Activated CD8-positive, alpha-beta memory T cell treated with anti-CD3 and anti-CD28 coated beads for 36 hours (primary cell): ENCODE results near the gene HIPK1. TPM values are rescaled to one million over a fixed set of nuclear protein-coding genes. Genes with fewer than 3 reads are reported as not detected.

Source experiments
- CTCF ChIA-PET: fragments of 350-600 bp; sonication (Branson Sonifier 250); formaldehyde crosslinking; loops from one replicate; lab custom pipeline; 2021; ENCODE audit warnings: antibody characterized with exemption; lab: Charles Lee
- POLR2A ChIA-PET: fragments of 350-600 bp; sonication (Branson Sonifier 250); formaldehyde crosslinking; loops from one replicate; lab custom pipeline; 2021; ENCODE audit warnings: antibody characterized with exemption; lab: Charles Lee
- total RNA-seq, 2 experiments: library from RNA; stranded (reverse); gene quantifications; one replicate each; pipeline ENCODE4 v1.2.3, GENCODE V29; 2021

The HIPK1 gene
- total RNA-seq, 2 experiments from 2014 or later = 60.7 to 61.7 TPM

- CTCF ChIA-PET = no interaction called here
- POLR2A ChIA-PET = no interaction called here
Measured at GRCh38 chr1:114021665-114022099, 92.6 kb downstream of the HIPK1 start.

- POLR2A ChIA-PET = no interaction called here
- CTCF ChIA-PET = no interaction called here
Measured at GRCh38 chr1:114022877-114023276, 93.8 kb downstream of the HIPK1 start.

DNA sequence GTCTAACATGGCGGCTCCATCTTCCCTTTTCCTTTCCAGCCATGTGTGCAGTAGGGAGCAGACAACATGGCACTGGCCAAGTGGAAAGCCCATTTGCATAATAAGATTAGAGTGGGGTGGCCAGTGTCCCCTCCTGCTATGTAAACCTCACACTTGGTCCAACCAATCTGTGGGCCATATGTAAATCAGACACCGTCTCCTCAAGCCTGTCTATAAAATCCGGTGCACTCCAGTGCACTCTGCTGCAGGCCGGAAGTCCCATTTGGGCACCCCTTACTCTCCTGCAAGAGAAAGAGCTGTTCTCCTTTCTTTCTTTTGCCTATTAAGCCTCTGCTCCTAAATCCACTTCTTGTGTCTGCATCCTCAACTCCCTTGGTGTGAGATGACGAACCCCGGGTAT lies 94.3 kb downstream of the HIPK1 start:
- POLR2A ChIA-PET = no interaction called here
- CTCF ChIA-PET = interaction anchor here (0.6 kb wide), 2 partner anchors 799 to 845 kb away, joined by 3 read pairs; no protein-coding TSS in a partner anchor

DNA sequence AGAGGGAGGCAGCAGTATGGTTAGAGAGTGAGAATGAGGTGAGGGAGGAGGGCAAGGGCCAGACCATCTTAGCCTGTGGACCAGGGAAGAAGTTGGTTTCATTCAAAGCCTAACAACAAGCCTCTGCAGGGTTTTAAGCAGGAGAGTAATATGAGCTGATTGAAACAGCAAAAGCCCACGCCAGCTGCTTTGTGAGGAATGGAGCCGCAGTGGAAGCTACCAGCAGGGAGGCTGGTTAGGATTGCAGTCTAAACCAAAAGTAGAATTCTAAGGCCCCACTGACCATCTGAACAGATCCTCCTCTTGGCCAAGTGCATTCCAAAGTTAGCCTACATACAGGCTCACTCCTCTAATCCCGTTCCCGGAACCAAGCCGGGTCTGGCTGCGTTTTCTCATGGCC lies 94.9 kb downstream of the HIPK1 start:
- ChIA-PET POLR2A (no interaction called here), CTCF (interaction anchor here (0.6 kb wide), 3 partner anchors 497 to 845 kb away, joined by 3 to 6 read pairs (median 3); no protein-coding TSS in a partner anchor)

- CTCF ChIA-PET = no interaction called here
- POLR2A ChIA-PET = no interaction called here
Measured at GRCh38 chr1:114025609-114026401, 96.7 kb downstream of the HIPK1 start.

GRCh38 chr1:114026797-114027196 lies 97.7 kb downstream of the HIPK1 start:
- ChIA-PET CTCF (no interaction called here), POLR2A (no interaction called here)

Other genes starting within 250 kb of the HIPK1 start
- 10 to 100 TPM; 19.7 to 22.1 TPM for gene PHTF1, start 169.8 kb upstream of the HIPK1 start, total RNA-seq
- 10 to 100 TPM; 14.4 to 15.3 TPM for gene RSBN1, start 116.8 kb upstream of the HIPK1 start, total RNA-seq
- gene PTPN22, start 57.6 kb upstream of the HIPK1 start, total RNA-seq = 10 to 100 TPM; 71.6 to 73.3 TPM
- gene BCL2L15, start 41.7 kb upstream of the HIPK1 start, total RNA-seq = under 1 TPM; 0.74 to 0.82 TPM
- gene AP4B1, start 24.5 kb upstream of the HIPK1 start, total RNA-seq = 10 to 100 TPM; 35.1 to 37.0 TPM
- 10 to 100 TPM; 33.2 to 33.9 TPM for gene DCLRE1B, start 24.0 kb upstream of the HIPK1 start, total RNA-seq
- under 1 TPM; 0.15 to 0.17 TPM for gene OLFML3, start 50.1 kb downstream of the HIPK1 start, total RNA-seq
- not detected for gene SYT6, start 224.5 kb downstream of the HIPK1 start, total RNA-seq